RWPE2 (cell line): ENCODE data around the gene POLE2.
"Not testable (repeated sequence)": the region's sequence is repeated elsewhere in the genome, so short reads cannot be mapped to it uniquely, and the experiment has no call there.

ENCODE experiments used
- ATAC-seq: fragments of 200-7000 bp; cut with Tn5 transposase; 3 replicates; pipeline ENCODE4 v1.9.1; 2021; ENCODE audit warnings: low read depth
- DNase-seq: peaks from one replicate; pipeline ENCODE4 v3.0.0-alpha.2; 2020; ENCODE audit warnings: low spot score
- H3K27ac ChIP-seq: fragments of 450-650 bp; 2 replicates; pipeline ENCODE4 v1.5.1; 2017; ENCODE audit warnings: mild to moderate bottlenecking; ENCODE audit not compliant: poor library complexity, severe bottlenecking
- H3K27me3 ChIP-seq: fragments of 250-450 bp; sonication (Bioruptor Pico); 2 replicates; pipeline ENCODE4 v1.5.1; 2021; ENCODE audit warnings: mild to moderate bottlenecking, moderate library complexity; ENCODE audit not compliant: insufficient read depth, poor library complexity, severe bottlenecking
- H3K36me3 ChIP-seq: fragments of 250-450 bp; sonication (Bioruptor Pico); 2 replicates; pipeline ENCODE4 v1.5.1; 2020; ENCODE audit warnings: low read depth, mild to moderate bottlenecking, moderate library complexity
- H3K4me1 ChIP-seq: fragments of 250-450 bp; sonication (Bioruptor Pico); 2 replicates; pipeline ENCODE4 v1.5.1; 2021; ENCODE audit warnings: mild to moderate bottlenecking, moderate library complexity; ENCODE audit not compliant: insufficient read depth, poor library complexity, severe bottlenecking
- H3K4me3 ChIP-seq: fragments of 250-450 bp; sonication (Bioruptor Pico); 2 replicates; pipeline ENCODE4 v1.5.1; 2021; ENCODE audit warnings: mild to moderate bottlenecking, moderate library complexity; ENCODE audit not compliant: severe bottlenecking
- H3K9me3 ChIP-seq: fragments of 250-450 bp; sonication (Bioruptor Pico); 2 replicates; pipeline ENCODE4 v1.5.1; 2021; ENCODE audit warnings: mild to moderate bottlenecking, moderate library complexity; ENCODE audit not compliant: severe bottlenecking
- CTCF ChIP-seq: fragments of 450-650 bp; IDR thresholded peaks from one replicate; pipeline ENCODE4 v1.5.1; 2017; ENCODE audit warnings: mild to moderate bottlenecking, moderate library complexity; ENCODE audit not compliant: poor library complexity, severe bottlenecking

Gene POLE2

GRCh38 chr14:49620182-49621113, 67.6 kb downstream of the POLE2 start, which contains the start of the genes MGAT2 and RPL36AL:
TSS of gene MGAT2 (plus strand) at chr14:49620799. CDS start at chr14:49621269, 470 bp downstream.
TSS of gene RPL36AL (minus strand) at chr14:49620626. CDS start at chr14:49619104, 1,522 bp downstream.
- DNase-seq (peak; percentile 99), ATAC-seq (peak; percentile 92)
- Histone ChIP-seq H3K27me3 (no peaks in the 10 kb centered on the region), H3K4me3 (peak within 1 kb of the TSS; percentile 76), H3K36me3 (peaks cover 60% of the 10 kb centered on the region), H3K27ac (peak within 1 kb of the TSS; percentile 81), H3K4me1 (peaks cover 34% of the 10 kb centered on the region), H3K9me3 (no peaks in the 10 kb centered on the region)
- peak; percentile 39 for TF ChIP-seq CTCF

- peak overlapping the region; percentile 76 for H3K4me3 ChIP-seq
- no peak for ATAC-seq
- DNase-seq: no peak
- H3K27me3 ChIP-seq: no peaks in the 10 kb centered on the region
- H3K4me1 ChIP-seq: peaks cover 34% of the 10 kb centered on the region
- TF ChIP-seq CTCF: no peak
- H3K27ac ChIP-seq: peak overlapping the region; percentile 81
- H3K36me3 ChIP-seq: peaks cover 58% of the 10 kb centered on the region
- no peaks in the 10 kb centered on the region for H3K9me3 ChIP-seq
These were observed 68.3 kb downstream of the POLE2 start for GRCh38 chr14:49619730-49620129.

GRCh38 chr14:49619273-49619672, 68.7 kb downstream of the POLE2 start:
- Histone ChIP-seq H3K4me3 (peak overlapping the region; percentile 76), H3K27ac (peak overlapping the region; percentile 81), H3K4me1 (peaks cover 30% of the 10 kb centered on the region), H3K36me3 (peaks cover 58% of the 10 kb centered on the region)
- not testable (repeated sequence) for DNase-seq, H3K27me3 ChIP-seq, H3K9me3 ChIP-seq, ATAC-seq

- Histone ChIP-seq H3K4me1 (peaks cover 18% of the 10 kb centered on the region), H3K9me3 (no peaks in the 10 kb centered on the region), H3K36me3 (peaks cover 56% of the 10 kb centered on the region), H3K27me3 (no peaks in the 10 kb centered on the region), H3K27ac (peak overlapping the region; percentile 81), H3K4me3 (no peak overlapping the region)
- no peak for TF ChIP-seq CTCF
- ATAC-seq (no peak), DNase-seq (no peak)
These were observed 70.0 kb downstream of the POLE2 start for GRCh38 chr14:49617852-49618519.

DNA sequence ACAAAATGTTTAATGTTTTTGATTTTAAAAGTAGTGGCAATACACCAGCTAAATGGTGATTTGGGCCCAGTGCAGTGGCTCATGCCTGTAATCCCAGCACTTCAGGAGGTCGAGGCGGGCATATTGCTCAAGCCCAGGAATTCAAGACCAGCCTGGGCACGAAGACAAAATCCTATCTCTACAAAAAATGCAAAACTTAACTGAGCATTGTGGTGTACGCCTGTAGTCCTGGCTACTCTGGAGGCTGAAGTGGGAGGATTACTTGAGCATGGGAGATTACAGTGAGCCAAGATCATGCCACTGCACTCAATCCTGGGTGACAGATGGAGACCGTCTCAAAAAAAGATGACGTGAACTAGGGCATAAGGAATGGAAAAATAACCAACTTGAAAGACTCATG, 72.2 kb downstream of the POLE2 start:
- peak overlapping the region; percentile 10 for H3K27ac ChIP-seq
- no peaks in the 10 kb centered on the region for H3K27me3 ChIP-seq
- ATAC-seq: no peak
- no peak for TF ChIP-seq CTCF
- no peak for DNase-seq
- peaks cover 70% of the 10 kb centered on the region for H3K36me3 ChIP-seq
- no peaks in the 10 kb centered on the region for H3K9me3 ChIP-seq
- H3K4me3 ChIP-seq: no peak overlapping the region
- H3K4me1 ChIP-seq: peaks cover 16% of the 10 kb centered on the region
